ENCODE results near the gene ACSM6.

- TF ChIP-seq POLR2AphosphoS5 (IDR thresholded peaks at IDR 0.05) (no peak), CTCF (IDR thresholded peaks at IDR 0.05) (no peak), POLR2A (IDR thresholded peaks at IDR 0.05) (no peak), EP300 (IDR thresholded peaks at IDR 0.05) (no peak)
Measured at GRCh38 chr10:95235676-95236067, 41.6 kb downstream of the ACSM6 start.

Measured in upper lobe of left lung (tissue), 4 donors.